HG03565 (cell line): ENCODE measurements around the gene RRAGB.
"Not testable (repeated sequence)": the region's sequence is repeated elsewhere in the genome, so short reads cannot be mapped to it uniquely, and the experiment has no call there.

Experiments
- ATAC-seq: cut with Tn5 transposase; IDR thresholded peaks from one replicate; pipeline ENCODE4 v1.9.1; 2021; ENCODE audit warnings: mild to moderate bottlenecking, moderate library complexity; ENCODE audit not compliant: unreplicated experiment

The RRAGB gene

GRCh38 chrX:55759478-55759877, 41.9 kb downstream of the RRAGB start:
- no peak for ATAC-seq

GRCh38 chrX:55767100-55767499, 49.6 kb downstream of the RRAGB start:
- no peak for ATAC-seq

- not testable (repeated sequence) for ATAC-seq
Measured at GRCh38 chrX:55774419-55774818, 56.9 kb downstream of the RRAGB start.

GRCh38 chrX:55777596-55777995, 60.0 kb downstream of the RRAGB start:
- no peak for ATAC-seq

GRCh38 chrX:55778322-55778721, 60.8 kb downstream of the RRAGB start:
- ATAC-seq = no peak

- no peak for ATAC-seq
Measured at GRCh38 chrX:55783723-55784122, 66.2 kb downstream of the RRAGB start.

- ATAC-seq = no peak
Measured at GRCh38 chrX:55787063-55787462, 69.5 kb downstream of the RRAGB start.

GRCh38 chrX:55787727-55788126, 70.2 kb downstream of the RRAGB start:
- no peak for ATAC-seq

- peak; percentile 94 for ATAC-seq
Measured at GRCh38 chrX:55794405-55794804, 76.9 kb downstream of the RRAGB start.

- no peak for ATAC-seq
Measured at GRCh38 chrX:55796496-55796895, 78.9 kb downstream of the RRAGB start.

GRCh38 chrX:55801811-55802210, 84.3 kb downstream of the RRAGB start:
- no peak for ATAC-seq
